Thyroid gland (tissue), 4 donors: ENCODE results near the gene MPL.
"Not testable (repeated sequence)": the region's sequence is repeated elsewhere in the genome, so short reads cannot be mapped to it uniquely, and the experiment has no call there.

Experiments used
- CTCF ChIP-seq, 6 experiments: fragments of 200-600 bp in 3 of 6; fragments of 450-650 bp in 3 of 6; sonication (generic) in 3 of 6; IDR thresholded peaks; one replicate each; pipeline ENCODE4 v1.5.1; 2016 to 2019; ENCODE audit warnings: antibody characterized with exemption in 6 of 6, mild to moderate bottlenecking in 2 of 6, inconsistent platforms in 1 of 6, moderate library complexity in 1 of 6
- POLR2A ChIP-seq, 2 donors: fragments of 450-650 bp; IDR thresholded peaks; one replicate each; pipeline ENCODE4 v1.6.1; 2017; ENCODE audit warnings: antibody characterized with exemption in 2 of 2, mild to moderate bottlenecking in 2 of 2, moderate library complexity in 1 of 2

GRCh38 chr1:43400441-43400840 is 62.8 kb downstream of the MPL start:
- TF ChIP-seq CTCF, POLR2A (IDR thresholded peaks at IDR 0.05): not testable (repeated sequence)
